Muscle of leg (tissue), 11 donors: ENCODE data around the gene PROS1. TPM values are rescaled to one million over a fixed set of nuclear protein-coding genes. Genes with fewer than 3 reads are reported as not detected.
"Not testable (repeated sequence)": the region's sequence is repeated elsewhere in the genome, so short reads cannot be mapped to it uniquely, and the experiment has no call there.

ENCODE experiments used
- DNase-seq: peaks from one replicate; pipeline ENCODE4 v3.0.0; 2013
- H3K27ac ChIP-seq: one replicate; pipeline ENCODE4 v1.5.1; 2013; ENCODE audit warnings: mild to moderate bottlenecking, low read length, control low read depth
- H3K27me3 ChIP-seq: one replicate; pipeline ENCODE4 v1.6.1; 2013; ENCODE audit warnings: low read length; ENCODE audit not compliant: control insufficient read depth, insufficient read depth
- H3K36me3 ChIP-seq: one replicate; pipeline ENCODE4 v1.6.1; 2013; ENCODE audit warnings: low read length; ENCODE audit not compliant: control insufficient read depth, insufficient read depth
- H3K4me1 ChIP-seq: one replicate; pipeline ENCODE4 v1.6.1; 2013; ENCODE audit warnings: low read length; ENCODE audit not compliant: control insufficient read depth, insufficient read depth
- H3K4me3 ChIP-seq: one replicate; pipeline ENCODE4 v1.5.1; 2013; ENCODE audit warnings: low read length, control low read depth
- H3K9me3 ChIP-seq: replicated peaks from 2 replicates; pipeline ENCODE4 v1.6.1; 2013; ENCODE audit warnings: low read depth, low read length; ENCODE audit not compliant: control insufficient read depth
- WGBS: methylation state at CpG from one replicate; pipeline ENCODE4 v1.1.5; 2013; ENCODE audit warnings: missing lambda C conversion rate; ENCODE audit not compliant: insufficient coverage; 5-methylcytosine and 5-hydroxymethylcytosine counted together
- polyA plus RNA-seq, 8 donors: library from polyadenylated mRNA; unstranded; fragments of 120-200 nt; gene quantifications; one replicate each; pipeline versions ENCODE4 v1.2.1 to v1.2.3, GENCODE V29; 2013; ENCODE audit warnings: inconsistent platforms in 1 of 8, low replicate concordance in 1 of 8; ENCODE audit not compliant: insufficient read length in 8 of 8, insufficient read depth in 1 of 8
- total RNA-seq: library from RNA; stranded (reverse); fragments of 120-200 nt; gene quantifications from one replicate; pipeline ENCODE4 v1.2.4, GENCODE V29; 2013

PROS1 gene
- total and polyA plus RNA-seq, 9 donors: 21.0 to 33.8 (median 23.6) TPM

DNA sequence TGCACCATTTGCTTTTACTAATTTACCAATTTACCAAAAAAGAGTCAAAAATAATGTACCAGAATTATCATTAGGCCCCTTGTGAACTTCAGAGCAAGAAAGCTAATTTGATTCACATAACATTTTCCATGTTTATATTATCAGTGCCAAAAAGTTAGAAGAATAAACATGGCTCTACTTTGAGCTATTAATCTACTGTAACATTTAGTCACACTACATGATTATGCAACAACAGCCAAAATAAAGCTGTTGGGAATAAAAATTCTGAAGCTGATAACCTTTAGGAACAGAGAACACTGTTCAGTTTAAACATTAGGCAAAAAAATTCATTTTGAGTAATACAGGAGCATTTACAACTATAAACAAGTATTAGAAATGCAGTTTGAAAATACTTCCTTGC lies 63.6 kb downstream of the PROS1 start:
- no peak overlapping the region for H3K4me3 ChIP-seq
- no peak overlapping the region for H3K27ac ChIP-seq
- no peak for DNase-seq
- H3K4me1 ChIP-seq: no peaks in the 10 kb centered on the region
- H3K27me3 ChIP-seq: no peaks in the 10 kb centered on the region
- peaks cover 3% of the 10 kb centered on the region for H3K9me3 ChIP-seq
- no peaks in the 10 kb centered on the region for H3K36me3 ChIP-seq

DNA sequence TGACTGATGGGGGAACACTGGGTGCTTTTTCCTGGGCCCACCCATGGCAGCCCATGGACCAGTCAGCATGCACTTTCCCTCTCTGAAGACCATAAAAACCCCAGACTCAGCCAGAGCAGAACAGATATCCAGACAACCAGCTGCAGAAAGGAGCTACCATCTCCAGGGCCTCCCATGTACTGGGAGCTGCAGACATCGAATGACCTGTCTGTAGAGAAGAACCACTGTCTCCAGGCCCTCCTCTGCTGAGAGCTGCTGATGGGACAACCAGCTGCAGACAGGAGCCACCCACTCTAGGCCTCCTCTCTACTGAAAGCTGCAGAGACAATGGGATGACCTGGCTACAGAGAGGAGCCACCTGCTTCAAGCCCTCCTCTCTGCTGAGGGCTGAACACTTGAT lies 66.6 kb downstream of the PROS1 start:
- Histone ChIP-seq H3K27me3 (no peaks in the 10 kb centered on the region), H3K4me3 (no peak overlapping the region), H3K36me3 (no peaks in the 10 kb centered on the region), H3K27ac (no peak overlapping the region), H3K9me3 (peaks cover 3% of the 10 kb centered on the region), H3K4me1 (no peaks in the 10 kb centered on the region)
- DNase-seq: no peak
- no CpG with 5 or more reads among the region's 1 CpG for WGBS

DNA sequence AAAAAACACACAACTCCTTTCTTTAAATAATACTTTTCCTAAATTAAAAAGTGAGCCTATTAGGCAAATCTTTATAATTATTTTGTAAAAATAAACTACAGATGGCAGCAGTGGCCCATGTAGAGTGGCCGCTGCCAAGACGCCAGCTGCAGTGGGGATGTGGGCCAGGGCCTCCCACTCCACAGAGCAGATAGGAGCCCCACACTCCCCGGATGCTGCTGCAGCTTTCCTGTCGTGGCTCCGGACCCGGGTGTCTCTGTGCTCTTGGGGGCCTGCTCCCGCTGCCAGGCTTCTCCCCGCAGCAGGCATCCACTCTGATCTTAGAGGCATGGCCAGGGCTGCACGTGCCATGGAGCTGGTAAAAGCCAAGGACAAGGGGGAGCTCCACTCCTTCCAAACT lies 67.5 kb downstream of the PROS1 start:
- Histone ChIP-seq H3K4me1 (no peaks in the 10 kb centered on the region), H3K9me3 (peaks cover 3% of the 10 kb centered on the region), H3K4me3 (no peak overlapping the region), H3K36me3 (no peaks in the 10 kb centered on the region), H3K27me3 (no peaks in the 10 kb centered on the region), H3K27ac (no peak overlapping the region)
- DNase-seq: no peak
- WGBS: 86% methylated on average over 7 of the region's 9 CpGs

DNA sequence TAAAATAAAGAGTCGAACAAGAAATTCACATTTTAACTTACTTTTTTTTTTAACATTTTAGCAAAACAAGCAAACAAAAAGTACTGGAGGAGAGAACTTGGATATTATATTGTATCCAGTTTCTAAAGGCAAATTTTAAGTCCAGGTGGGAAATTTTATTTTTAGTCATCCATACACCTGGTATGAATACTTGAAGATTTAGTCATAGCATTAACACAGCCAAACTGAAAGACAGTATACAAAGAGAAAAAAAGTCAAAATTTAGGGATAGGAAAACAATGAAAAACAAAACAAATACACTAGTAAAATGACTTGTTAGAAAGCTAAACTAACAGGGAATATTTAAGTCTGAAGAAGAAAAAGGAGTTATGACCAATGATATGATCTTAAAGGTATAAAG lies 69.1 kb downstream of the PROS1 start:
- Histone ChIP-seq H3K4me1 (no peaks in the 10 kb centered on the region), H3K36me3 (no peaks in the 10 kb centered on the region), H3K4me3 (no peak overlapping the region), H3K27me3 (no peaks in the 10 kb centered on the region), H3K27ac (no peak overlapping the region), H3K9me3 (peaks cover 3% of the 10 kb centered on the region)
- WGBS: no CpG with 5 or more reads among the region's 1 CpG
- DNase-seq: no peak

DNA sequence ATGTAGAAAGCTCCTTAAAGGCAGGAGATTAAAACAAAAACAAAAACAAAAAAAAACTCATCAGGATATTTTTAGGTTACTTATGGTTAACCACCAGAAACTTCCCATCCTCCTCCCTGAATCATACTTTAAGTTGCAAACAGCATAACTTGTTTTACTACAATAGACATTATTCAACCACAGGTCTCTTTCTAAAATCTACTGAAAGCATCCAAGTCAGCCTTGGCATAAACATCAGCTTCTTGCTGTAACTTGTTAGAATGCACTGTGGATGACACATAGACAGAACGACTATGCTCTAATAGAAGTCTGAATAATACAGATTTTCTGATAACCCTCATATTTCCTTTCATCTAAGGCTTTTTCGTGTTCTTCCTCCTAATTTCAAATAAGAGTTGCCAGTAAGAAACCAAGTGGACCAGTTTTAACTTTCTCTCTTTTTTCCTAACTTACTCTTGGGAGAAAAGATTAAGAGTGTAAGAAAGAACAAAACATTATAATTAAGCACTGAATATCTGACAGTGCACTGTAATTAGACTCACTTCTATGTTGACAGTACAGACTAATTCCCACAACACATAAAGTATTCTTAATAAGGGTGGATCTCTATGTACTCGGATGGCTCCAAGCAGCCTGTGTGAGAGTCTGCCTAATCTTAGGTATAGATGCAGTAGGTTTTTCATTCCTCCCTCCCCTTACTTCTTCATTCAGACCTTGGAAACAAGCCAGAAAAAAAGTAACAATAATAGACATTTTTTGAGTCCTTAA lies 95.3 kb downstream of the PROS1 start:
- H3K9me3 ChIP-seq, H3K4me3 ChIP-seq, H3K27me3 ChIP-seq, H3K27ac ChIP-seq, H3K4me1 ChIP-seq, H3K36me3 ChIP-seq: not testable (repeated sequence)
- DNase-seq: peak; percentile 0
- no CpG with 5 or more reads among the region's 3 CpGs for WGBS

DNA sequence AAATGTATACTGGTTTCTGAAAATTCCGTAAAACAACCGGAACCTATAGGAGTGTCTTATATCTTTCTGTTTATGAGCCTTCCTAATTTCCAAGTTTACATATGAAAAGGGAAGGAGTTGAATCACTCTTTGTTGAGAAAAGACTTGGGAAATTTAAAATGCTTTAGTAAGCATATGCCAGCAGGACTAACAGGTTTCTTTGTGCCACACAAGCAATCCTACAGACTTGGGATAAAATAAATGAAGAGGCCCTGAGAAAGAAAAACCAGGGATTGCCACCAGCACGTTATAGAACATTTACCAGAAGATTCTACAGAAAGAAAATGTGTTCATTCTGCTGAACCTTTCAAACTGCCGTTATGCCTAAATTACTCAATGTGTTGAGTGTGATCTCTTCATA lies 96.3 kb downstream of the PROS1 start:
- not testable (repeated sequence) for DNase-seq, H3K27me3 ChIP-seq, H3K4me3 ChIP-seq, H3K36me3 ChIP-seq, H3K9me3 ChIP-seq, H3K4me1 ChIP-seq, H3K27ac ChIP-seq
- no CpG with 5 or more reads among the region's 4 CpGs for WGBS

DNA sequence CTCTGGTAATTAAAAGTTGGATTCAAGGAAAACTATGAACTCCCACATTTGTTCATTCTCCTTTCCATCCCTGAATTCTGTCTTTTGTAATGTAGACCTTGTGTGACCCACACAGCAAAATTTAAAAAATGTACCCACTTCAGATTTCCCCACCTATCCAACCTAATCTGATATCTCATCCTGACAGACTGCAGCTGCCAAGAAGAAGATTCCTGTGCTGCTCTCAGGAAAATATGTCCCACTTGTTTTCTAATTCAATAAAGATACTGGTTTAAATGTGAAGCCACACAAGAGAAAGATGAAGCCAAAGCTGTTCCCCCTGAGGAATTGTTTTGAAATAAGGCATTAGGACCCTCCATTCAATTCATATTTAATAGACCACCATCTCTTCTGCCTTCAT lies 100.3 kb downstream of the PROS1 start:
- not testable (repeated sequence) for DNase-seq, H3K4me3 ChIP-seq, H3K27me3 ChIP-seq, H3K9me3 ChIP-seq, H3K36me3 ChIP-seq, H3K4me1 ChIP-seq, H3K27ac ChIP-seq

DNA sequence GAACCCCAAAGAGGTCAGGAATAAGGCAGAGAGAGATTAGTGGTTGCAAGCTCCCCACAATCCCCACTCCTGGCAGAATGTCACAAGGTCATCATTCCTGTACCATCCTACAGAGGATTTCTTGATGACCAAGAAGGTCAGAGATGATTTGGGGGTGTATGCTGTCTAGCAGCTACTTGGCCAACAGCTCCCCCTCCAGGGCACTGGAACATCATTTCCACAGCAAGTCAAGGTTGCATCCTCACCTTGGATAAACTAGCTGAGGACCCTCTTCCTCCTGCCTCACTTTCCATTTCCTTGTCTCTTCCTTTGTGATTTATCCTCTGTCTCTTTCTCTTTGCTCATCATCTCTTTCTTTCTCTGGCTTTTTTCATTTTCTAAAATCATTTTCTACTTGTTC lies 106.3 kb downstream of the PROS1 start:
- H3K9me3 ChIP-seq: no peaks in the 10 kb centered on the region
- DNase-seq: no peak
- no peak overlapping the region for H3K27ac ChIP-seq
- H3K36me3 ChIP-seq: no peaks in the 10 kb centered on the region
- H3K4me1 ChIP-seq: no peaks in the 10 kb centered on the region
- H3K4me3 ChIP-seq: no peak overlapping the region
- H3K27me3 ChIP-seq: no peaks in the 10 kb centered on the region

DNA sequence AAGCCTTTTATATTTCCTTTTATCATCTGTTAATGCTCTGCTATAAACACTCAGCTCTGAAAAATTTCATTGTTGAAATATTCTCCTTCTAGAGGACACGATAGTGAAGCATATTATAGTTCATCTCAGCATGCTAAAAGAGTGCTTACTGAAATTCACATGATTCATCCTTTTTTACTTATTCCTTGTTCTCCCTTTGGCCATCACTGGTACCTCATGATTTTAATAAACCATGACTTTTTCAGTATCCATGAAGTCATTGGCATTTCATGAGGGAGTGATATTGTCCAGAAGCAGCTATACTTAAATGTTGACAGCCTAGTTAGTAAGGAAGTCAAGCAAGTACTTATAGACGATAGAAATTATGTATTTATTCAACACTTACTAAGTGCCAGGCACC lies 112.7 kb downstream of the PROS1 start:
- DNase-seq: no peak

DNA sequence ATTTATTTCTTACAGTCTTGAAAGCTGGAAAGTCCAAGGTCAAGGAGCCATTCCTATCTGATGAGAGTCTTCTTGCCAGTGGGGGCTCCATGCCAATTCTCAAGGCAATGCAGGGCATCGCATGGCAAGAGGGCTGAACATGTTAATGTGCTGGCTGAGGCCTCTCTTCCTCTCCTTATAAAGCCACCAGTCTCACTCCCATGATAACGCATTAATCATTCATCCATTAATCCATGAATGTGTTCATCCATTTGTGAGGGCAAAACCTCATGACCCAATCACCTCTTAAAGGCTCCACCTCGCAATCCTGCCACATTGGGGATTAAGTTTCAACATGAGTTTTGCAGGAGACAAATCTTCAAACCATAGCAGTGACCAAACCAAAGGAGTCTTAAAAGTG lies 118.3 kb downstream of the PROS1 start:
- H3K4me1 ChIP-seq: no peaks in the 10 kb centered on the region
- no peaks in the 10 kb centered on the region for H3K27me3 ChIP-seq
- 89% methylated on average over 3 of the region's 3 CpGs for WGBS
- H3K9me3 ChIP-seq: peaks cover 15% of the 10 kb centered on the region
- H3K27ac ChIP-seq: no peak overlapping the region
- DNase-seq: no peak
- no peak overlapping the region for H3K4me3 ChIP-seq
- H3K36me3 ChIP-seq: no peaks in the 10 kb centered on the region

More for the DNA sequence above, 112.7 kb downstream of the PROS1 start:
- no peaks in the 10 kb centered on the region for H3K27me3 ChIP-seq
- no peaks in the 10 kb centered on the region for H3K4me1 ChIP-seq
- H3K9me3 ChIP-seq: no peaks in the 10 kb centered on the region
- WGBS: no CpG with 5 or more reads among the region's 2 CpGs
- H3K27ac ChIP-seq: no peak overlapping the region
- H3K36me3 ChIP-seq: no peaks in the 10 kb centered on the region
- no peak overlapping the region for H3K4me3 ChIP-seq

DNA sequence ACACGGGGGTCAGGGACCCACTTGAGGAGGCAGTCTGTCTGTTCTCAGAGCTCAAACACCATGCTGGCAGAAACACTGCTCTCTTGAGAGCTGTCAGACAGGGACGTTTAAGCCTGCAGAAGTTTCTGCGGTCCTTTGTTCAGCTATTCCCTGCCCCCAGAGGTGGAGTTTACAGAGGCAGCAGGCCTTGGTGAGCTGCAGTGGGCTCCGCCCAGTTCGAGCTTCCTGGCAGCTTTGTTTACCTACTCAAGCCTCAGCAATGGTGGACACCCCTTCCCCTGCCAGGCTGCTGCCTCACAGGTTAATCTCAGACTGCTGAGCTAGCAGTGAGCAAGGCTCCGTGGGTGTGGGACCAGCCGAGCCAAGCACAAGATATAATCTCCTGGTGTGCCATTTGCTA lies 121.5 kb downstream of the PROS1 start:
- WGBS: 76% methylated on average over 7 of the region's 7 CpGs
- not testable (repeated sequence) for H3K36me3 ChIP-seq, DNase-seq, H3K27me3 ChIP-seq, H3K4me1 ChIP-seq, H3K27ac ChIP-seq, H3K4me3 ChIP-seq
- peaks cover 15% of the 10 kb centered on the region for H3K9me3 ChIP-seq
